Activated CD8-positive, alpha-beta memory T cell treated with anti-CD3 and anti-CD28 coated beads for 36 hours (primary cell): ENCODE data around the gene ULBP3. TPM values are rescaled to one million over a fixed set of nuclear protein-coding genes. Genes with fewer than 3 reads are reported as not detected.
"Not testable (repeated sequence)": the region's sequence is repeated elsewhere in the genome, so short reads cannot be mapped to it uniquely, and the experiment has no call there.

Source experiments
- CTCF ChIA-PET: fragments of 350-600 bp; sonication (Branson Sonifier 250); formaldehyde crosslinking; loops from one replicate; lab custom pipeline; 2021; ENCODE audit warnings: antibody characterized with exemption; lab: Charles Lee
- POLR2A ChIA-PET: fragments of 350-600 bp; sonication (Branson Sonifier 250); formaldehyde crosslinking; loops from one replicate; lab custom pipeline; 2021; ENCODE audit warnings: antibody characterized with exemption; lab: Charles Lee
- total RNA-seq, 2 experiments: library from RNA; stranded (reverse); gene quantifications; one replicate each; pipeline ENCODE4 v1.2.3, GENCODE V29; 2021

ULBP3 gene
- total RNA-seq, 2 experiments from 2014 or later: 0.78 to 1.0 TPM

DNA sequence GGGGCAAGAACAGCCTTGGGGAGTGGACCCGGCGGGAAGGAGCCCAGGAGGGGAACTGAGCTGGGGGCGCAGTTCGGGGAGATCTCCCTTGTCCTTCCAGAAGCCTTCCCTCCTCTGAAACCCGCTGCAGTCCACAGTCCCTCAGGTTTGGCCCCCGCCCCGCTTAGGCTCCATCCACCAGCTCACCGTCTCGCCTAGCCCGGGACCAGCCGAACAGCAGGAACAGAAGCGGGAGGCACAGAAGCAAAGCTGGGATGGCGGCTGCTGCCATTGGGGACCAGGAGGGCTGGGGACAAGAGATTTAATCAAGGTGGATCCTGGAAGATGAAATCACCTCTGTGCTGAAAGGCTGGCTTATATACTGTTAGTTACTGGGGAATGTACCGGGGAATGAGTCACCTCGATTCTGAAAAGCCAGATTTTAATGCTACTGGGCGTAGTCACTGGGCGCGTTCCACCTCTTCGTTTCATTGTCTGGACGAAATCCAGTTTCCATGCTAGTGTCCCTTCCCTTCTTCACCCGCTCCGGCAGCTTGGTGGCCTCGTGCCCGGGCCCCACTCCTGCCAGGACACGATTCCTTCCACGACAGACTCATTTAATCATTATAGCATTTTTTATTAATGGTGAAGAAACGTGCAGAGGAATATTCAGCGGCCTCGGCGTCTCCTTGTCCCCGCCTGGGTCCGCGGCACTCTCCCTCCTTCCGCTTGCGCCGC lies 43.6 kb downstream of the ULBP3 start, which contains the start of gene RAET1L:
TSS of gene RAET1L (minus strand) at position 332 of the 717 bp plus-strand sequence. CDS start at position 271, 61 bp downstream.
- ChIA-PET POLR2A (no interaction called here), CTCF (no interaction called here)

DNA sequence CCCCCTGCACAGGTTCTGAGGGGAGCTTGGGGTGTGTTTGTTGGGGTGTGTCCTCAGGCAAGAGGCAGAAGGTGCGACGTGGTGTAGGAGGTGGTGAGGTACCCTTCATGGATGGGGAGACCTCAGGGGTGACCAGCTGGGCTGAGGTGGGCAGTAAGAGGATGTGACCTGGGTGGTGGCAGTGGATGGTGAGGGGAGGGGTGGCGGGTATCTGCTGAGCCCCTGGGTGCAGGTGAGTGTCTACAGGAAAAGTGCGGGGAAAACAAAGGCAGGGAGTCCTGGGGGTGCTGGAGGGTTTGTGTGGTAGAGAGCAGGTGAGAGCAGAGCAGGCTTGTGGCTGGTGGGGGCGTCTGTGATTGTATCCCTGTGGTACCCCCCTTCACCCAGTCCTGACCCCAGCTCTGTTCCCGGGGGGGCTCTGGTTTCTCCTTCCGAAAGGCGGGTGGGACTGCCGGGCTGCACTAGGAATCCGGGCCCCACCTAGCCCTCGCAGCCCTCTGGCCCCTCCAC lies 44.2 kb downstream of the ULBP3 start:
- ChIA-PET POLR2A (no interaction called here), CTCF (no interaction called here)

DNA sequence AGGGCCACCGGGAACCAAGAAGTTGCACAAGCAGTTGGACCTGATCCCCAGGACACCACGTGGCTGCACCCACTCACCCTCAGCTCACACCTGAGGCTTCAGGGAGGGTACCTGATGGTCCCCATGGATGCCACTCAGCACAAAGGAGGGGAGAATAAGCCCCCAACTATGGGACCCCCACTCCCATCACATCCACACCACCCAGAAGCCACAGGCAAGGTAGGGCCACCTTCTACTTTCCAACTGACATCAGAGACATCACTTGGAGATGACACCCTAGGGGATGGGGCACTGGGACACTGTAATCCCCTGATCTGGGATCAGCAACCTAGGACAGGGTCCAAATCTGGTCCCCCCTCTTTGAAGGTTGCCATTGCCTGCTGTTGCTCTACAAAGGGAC lies 44.9 kb downstream of the ULBP3 start:
- CTCF ChIA-PET, POLR2A ChIA-PET: not testable (repeated sequence)

DNA sequence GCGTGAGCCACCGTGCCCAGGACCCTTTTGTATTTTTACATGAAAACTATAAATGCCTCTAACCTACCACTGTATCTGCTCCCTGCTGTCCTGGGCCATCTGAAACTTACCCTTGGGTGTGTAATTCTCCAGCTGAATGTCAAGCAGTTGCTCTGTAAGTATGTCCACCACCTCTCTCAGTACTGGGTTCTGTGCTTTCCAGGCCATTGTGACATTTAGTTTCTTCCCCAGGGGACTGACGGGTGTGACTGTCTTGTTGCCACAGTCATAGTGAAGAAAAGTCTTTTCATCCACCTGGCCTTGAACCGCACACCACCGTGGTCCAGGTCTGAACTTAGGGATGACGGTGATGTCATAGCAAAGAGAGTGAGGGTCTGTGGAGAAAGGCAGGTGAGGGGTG lies 47.1 kb downstream of the ULBP3 start:
- POLR2A ChIA-PET, CTCF ChIA-PET: not testable (repeated sequence)

DNA sequence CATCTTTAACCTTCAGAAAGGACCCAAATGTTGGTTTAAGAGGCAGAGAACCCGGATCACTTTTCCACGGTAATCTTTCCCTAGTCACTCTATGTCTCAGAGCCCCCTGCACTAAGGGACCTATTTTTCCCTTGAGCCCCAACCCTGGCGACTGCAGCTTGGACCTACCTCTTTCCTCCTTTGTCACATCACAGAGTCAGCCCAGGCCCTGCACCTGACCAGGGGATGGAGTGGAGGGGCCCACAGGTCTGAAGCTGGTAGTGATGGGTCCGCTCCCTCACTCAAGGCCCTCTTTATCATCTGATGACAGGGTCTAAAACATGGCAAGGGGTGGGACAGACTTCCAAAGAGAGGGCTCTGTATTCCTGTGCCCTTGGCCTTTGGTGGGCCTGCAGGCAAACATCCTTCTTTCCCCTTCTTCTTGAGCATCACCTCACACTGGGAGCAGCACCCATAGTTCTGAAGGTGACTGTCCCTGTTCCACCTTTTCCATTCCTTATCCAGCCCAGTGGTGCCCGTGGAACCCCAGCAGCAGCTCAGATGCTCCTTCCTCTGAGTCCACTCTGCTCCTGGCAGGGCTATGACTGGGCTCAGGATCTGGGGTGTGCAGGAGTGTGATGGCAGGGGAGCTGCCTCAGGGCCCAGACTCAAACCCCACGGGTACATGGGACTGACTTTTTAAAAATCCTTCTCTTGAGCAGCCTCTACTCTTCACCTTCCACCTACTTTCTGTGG lies 49.9 kb downstream of the ULBP3 start:
- ChIA-PET CTCF (no interaction called here), POLR2A (no interaction called here)

DNA sequence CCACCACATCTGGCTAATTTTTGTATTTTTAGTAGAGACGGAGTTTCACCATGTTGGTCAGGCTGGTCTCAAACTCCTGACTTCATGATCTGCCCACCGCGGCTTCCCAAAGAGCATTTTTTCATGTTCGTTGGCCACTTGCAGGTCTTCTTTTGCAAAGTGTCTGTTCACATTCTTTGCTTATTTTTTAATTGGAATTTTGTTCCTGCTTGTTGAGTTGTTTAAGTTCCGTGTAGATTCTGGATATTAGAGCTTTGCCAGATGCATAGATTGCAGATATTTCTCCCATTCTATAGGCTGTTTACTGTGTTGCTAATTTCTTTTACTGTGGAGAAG lies 51.8 kb downstream of the ULBP3 start:
- POLR2A ChIA-PET: not testable (repeated sequence)
- CTCF ChIA-PET: interaction anchor here (0.8 to 2.3 kb wide), 10 partner anchors 13 to 180 kb away, joined by 3 to 12 read pairs (median 3); partner anchors contain the start of gene ULBP3

DNA sequence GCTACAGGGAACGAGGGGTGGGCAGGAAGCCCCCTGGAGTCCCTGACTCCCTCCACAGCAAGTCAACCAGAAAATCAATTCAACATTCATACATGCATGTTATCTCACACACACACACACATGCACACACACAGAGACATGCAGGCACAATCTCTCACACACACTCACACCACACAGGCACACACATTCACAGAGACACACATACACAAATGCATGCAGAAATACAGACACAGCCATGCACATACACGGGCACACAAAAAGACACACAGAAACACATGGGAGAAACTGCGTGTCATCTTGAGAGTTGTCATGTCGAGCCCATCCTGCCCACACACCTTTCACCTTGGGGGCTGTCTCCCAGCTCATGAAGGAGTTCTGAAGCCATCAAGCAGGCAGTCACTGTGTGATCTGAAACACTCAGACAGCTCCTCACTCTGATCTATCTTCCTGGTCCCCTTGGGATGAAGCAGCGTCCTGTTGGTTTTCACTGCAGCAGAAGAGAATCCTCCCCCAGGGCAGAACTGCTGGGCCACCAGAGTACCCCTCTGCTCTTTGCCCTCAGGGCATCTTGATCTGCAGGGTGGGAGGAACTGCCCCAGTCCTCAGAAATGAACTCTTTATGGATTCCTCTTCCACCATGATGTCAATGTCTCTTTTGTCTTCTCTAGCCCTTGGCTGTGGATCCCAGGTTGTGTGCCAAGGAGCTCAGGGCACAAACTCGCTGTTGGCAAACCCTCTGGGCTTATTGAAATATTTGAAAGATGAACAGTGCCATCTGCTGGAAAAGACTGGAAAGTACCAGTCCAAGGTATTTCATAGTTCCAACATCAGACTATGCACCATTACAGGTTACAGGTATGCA lies 52.4 kb downstream of the ULBP3 start:
- ChIA-PET POLR2A (no interaction called here), CTCF (interaction anchor here (0.6 to 2.3 kb wide), 13 partner anchors 12 to 1635 kb away, joined by 3 to 12 read pairs (median 3); partner anchors contain the start of gene ULBP3)

GRCh38 chr6:150015281-150016001 lies 53.5 kb downstream of the ULBP3 start:
- POLR2A ChIA-PET: not testable (repeated sequence)
- CTCF ChIA-PET: interaction anchor here (2.3 kb wide), 1 partner anchor 80 kb away, joined by 12 read pairs; no protein-coding TSS in a partner anchor

DNA sequence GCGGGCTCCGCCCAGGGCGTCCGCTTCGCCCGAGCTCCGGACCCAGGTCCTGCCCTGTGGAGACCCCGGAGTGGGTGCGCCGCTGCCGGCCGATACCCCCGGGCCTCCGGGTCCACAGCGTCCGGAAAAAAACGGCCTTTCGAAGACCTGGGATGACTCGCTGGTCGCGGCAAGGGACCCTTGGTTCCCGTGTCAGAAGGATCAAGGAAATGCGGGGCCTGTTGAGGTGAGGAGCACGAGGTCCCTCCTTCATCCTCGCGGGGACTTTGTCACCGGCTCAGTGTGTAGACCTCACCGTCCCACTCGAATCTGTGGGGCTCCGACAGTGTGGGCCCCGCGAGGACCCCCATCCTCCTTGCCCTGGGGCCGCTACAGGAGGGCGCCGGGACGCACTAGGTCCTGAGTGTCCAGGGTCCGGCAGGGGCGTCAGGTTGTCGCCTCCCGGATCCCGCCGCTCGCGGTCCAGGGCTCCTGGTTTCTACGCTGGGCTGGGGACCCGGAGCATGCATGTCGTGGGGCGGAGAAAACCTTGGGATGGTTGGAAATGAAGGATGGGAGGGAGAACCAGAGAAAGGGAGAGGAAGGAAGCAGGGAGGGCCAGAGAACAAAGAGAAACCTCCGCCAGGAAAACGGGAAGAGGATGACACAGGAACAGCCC lies 54.2 kb downstream of the ULBP3 start:
- CTCF ChIA-PET, POLR2A ChIA-PET: not testable (repeated sequence)

GRCh38 chr6:150013785-150014622 lies 54.9 kb downstream of the ULBP3 start:
- POLR2A ChIA-PET, CTCF ChIA-PET: not testable (repeated sequence)

- POLR2A ChIA-PET: not testable (repeated sequence)
- CTCF ChIA-PET: interaction anchor here (1.2 to 1.4 kb wide), 2 partner anchors 51 to 170 kb away, joined by 4 to 5 read pairs; no protein-coding TSS in a partner anchor
Observed at GRCh38 chr6:150012846-150013784, 55.8 kb downstream of the ULBP3 start.

Other genes starting within 250 kb of the ULBP3 start
- 1 to 10 TPM; 4.1 to 4.8 TPM for gene LRP11, start 204.8 kb downstream of the ULBP3 start, total RNA-seq
- not detected for gene RAET1E, start 171.0 kb downstream of the ULBP3 start, total RNA-seq
- gene RAET1G, start 146.0 kb downstream of the ULBP3 start, total RNA-seq: not detected
- gene ULBP2, start 127.1 kb downstream of the ULBP3 start, total RNA-seq: under 1 TPM; 0.65 TPM
- 1 to 10 TPM; 1.1 to 1.3 TPM for gene ULBP1, start 105.2 kb downstream of the ULBP3 start, total RNA-seq
- not detected for gene RAET1L, start 43.6 kb downstream of the ULBP3 start, total RNA-seq
- 1 to 10 TPM in 1 of 2 experiments, under 1 TPM in 1; 0.96 to 1.1 TPM for gene PPP1R14C, start 73.9 kb upstream of the ULBP3 start, total RNA-seq